H1 (cell line): Measurements from ENCODE around the gene LTA. TPM values are rescaled to one million over a fixed set of nuclear protein-coding genes. Genes with fewer than 3 reads are reported as not detected.

Experiments used
- EGR1 ChIP-seq: IDR thresholded peaks from 2 replicates; pipeline ENCODE4 v1.6.1; 2011; ENCODE audit warnings: low read depth, low read length, borderline replicate concordance
- EP300 ChIP-seq, 2 experiments: IDR thresholded peaks; 1 replicate in 1 of 2; 2 replicates in 1 of 2; pipeline ENCODE4 v1.6.1; 2011 to 2012; ENCODE audit warnings: low read depth in 2 of 2, low read length in 2 of 2, mild to moderate bottlenecking in 2 of 2, borderline replicate concordance in 1 of 2, inconsistent platforms in 1 of 2, moderate library complexity in 1 of 2
- SIN3A ChIP-seq, 2 experiments: IDR thresholded peaks in 1 of 2; conservative IDR thresholded peaks in 1 of 2; 2 replicates each; pipeline ENCODE4 v1.6.1; 2011 to 2012; ENCODE audit warnings: low read length in 2 of 2, improper control_type of control experiment in 1 of 2, low read depth in 1 of 2, mild to moderate bottlenecking in 1 of 2
- polyA plus RNA-seq, 7 experiments: library from polyadenylated mRNA; depleted of rRNA in 3 of 7; stranded (reverse) in 5 of 7; unstranded in 2 of 7; fragments of >200 nt in 5 of 7; fragments of 200-250 nt in 2 of 7; gene quantifications; 1 replicate in 5 of 7; 2 replicates in 1 of 7; 4 replicates in 1 of 7; pipeline versions ENCODE4 v1.2.1 to v1.2.3, GENCODE V29; 2011 to 2013; ENCODE audit warnings: missing spikeins in 2 of 7, mixed read lengths in 2 of 7
- total RNA-seq: library from RNA; stranded (reverse); fragmentation: NEBNext Ultra II Directional; extraction: Animal tissue kit (Norgen Biotek cat#: 25700); gene quantifications from 2 replicates; pipeline ENCODE4 v1.2.1, GENCODE V29; 2021

Gene LTA
- total and polyA plus RNA-seq, 2 of the 8 experiments (the other 6 are each of a cell fraction or from before 2014, with no cell fraction given) = not detected

DNA sequence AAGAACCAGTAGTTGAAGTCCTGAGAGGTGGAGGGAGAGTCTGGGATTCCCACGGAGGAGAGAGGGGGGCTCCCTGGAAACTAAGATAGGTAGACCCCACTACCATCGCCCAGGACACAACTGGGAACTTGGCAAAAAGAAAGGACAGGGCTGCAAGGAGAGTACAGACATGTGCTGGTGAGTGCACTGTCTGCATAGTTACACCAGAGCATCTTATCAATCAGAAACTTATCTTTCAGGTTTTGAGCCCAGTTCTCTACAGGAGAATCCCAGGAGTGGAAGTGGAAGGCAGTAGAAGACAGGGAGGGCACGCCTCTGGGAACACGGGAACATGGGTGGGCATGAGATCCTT is 12.5 kb upstream of the LTA start (continued):
- TF ChIP-seq EGR1 (no peak), SIN3A (conservative IDR thresholded peaks at IDR 0.05 in 1 of 2, IDR thresholded peaks at IDR 0.05 in 1 of 2; ENCODE audit: low read depth in 1 of 2, low read length in 2 of 2) (no peak), EP300 (IDR thresholded peaks at IDR 0.05; ENCODE audit: borderline replicate concordance in 1 of 2, low read depth in 2 of 2, low read length in 2 of 2) (no peak)
- TF ChIP-seq, all 59 proteins: peak for 0
